HG03175 (cell line): ENCODE data around the gene ABITRAM.
A peak's percentile ranks its signal among the peaks of the same experiment; 100 is the strongest.
"Not testable (repeated sequence)": the region's sequence is repeated elsewhere in the genome, so short reads cannot be mapped to it uniquely, and the experiment has no call there.

ENCODE experiments used
- ATAC-seq: cut with Tn5 transposase; IDR thresholded peaks from one replicate; pipeline ENCODE4 v1.9.1; 2021; ENCODE audit warnings: mild to moderate bottlenecking, moderate library complexity; ENCODE audit not compliant: unreplicated experiment

ABITRAM gene

GRCh38 chr9:108934323-108934893, at the start of gene ABITRAM:
ABITRAM (plus strand) TSS chr9:108934400; CDS start chr9:108934487, 87 bp downstream.
- ATAC-seq: peak; percentile 83

GRCh38 chr9:108884701-108885100, 49.5 kb upstream of the ABITRAM start:
- no peak for ATAC-seq

GRCh38 chr9:108885643-108886348, 48.4 kb upstream of the ABITRAM start:
- peak; percentile 99 for ATAC-seq

- not testable (repeated sequence) for ATAC-seq
Observed at GRCh38 chr9:108886594-108887271, 47.5 kb upstream of the ABITRAM start.

- ATAC-seq: no peak
Observed at GRCh38 chr9:108889649-108890067, 44.5 kb upstream of the ABITRAM start.

- ATAC-seq: no peak
Observed at GRCh38 chr9:108894225-108894997, 39.8 kb upstream of the ABITRAM start.

GRCh38 chr9:108897324-108898096, 36.7 kb upstream of the ABITRAM start:
- no peak for ATAC-seq

GRCh38 chr9:108899023-108899695, 35.0 kb upstream of the ABITRAM start:
- not testable (repeated sequence) for ATAC-seq

GRCh38 chr9:108900176-108900575, 34.0 kb upstream of the ABITRAM start:
- ATAC-seq: no peak

GRCh38 chr9:108903420-108904103, 30.6 kb upstream of the ABITRAM start:
- no peak for ATAC-seq

GRCh38 chr9:108904161-108904560, 30.0 kb upstream of the ABITRAM start:
- ATAC-seq: no peak

GRCh38 chr9:108905494-108905893, 28.7 kb upstream of the ABITRAM start:
- ATAC-seq: no peak

- no peak for ATAC-seq
Observed at GRCh38 chr9:108910402-108910801, 23.8 kb upstream of the ABITRAM start.

- ATAC-seq: no peak
Observed at GRCh38 chr9:108910914-108911313, 23.3 kb upstream of the ABITRAM start.

GRCh38 chr9:108911820-108912219, 22.4 kb upstream of the ABITRAM start:
- no peak for ATAC-seq

- ATAC-seq: no peak
Observed at GRCh38 chr9:108913391-108913790, 20.8 kb upstream of the ABITRAM start.

- ATAC-seq: no peak
Observed at GRCh38 chr9:108919517-108919916, 14.7 kb upstream of the ABITRAM start.

- ATAC-seq: not testable (repeated sequence)
Observed at GRCh38 chr9:108920401-108920800, 13.8 kb upstream of the ABITRAM start.

- ATAC-seq: no peak
Observed at GRCh38 chr9:108921200-108921599, 13.0 kb upstream of the ABITRAM start.
